H9 (cell line): Measurements from ENCODE around the gene UPF3A. TPM values are rescaled to one million over a fixed set of nuclear protein-coding genes. Genes with fewer than 3 reads are reported as not detected.

Experiments used
- DNase-seq: peaks from one replicate; pipeline ENCODE4 v3.0.0-alpha.2; 2017
- H2AFZ ChIP-seq: one replicate; pipeline ENCODE4 v1.6.1; 2013; ENCODE audit warnings: mild to moderate bottlenecking, low read length, control low read depth, moderate library complexity
- H2AK5ac ChIP-seq: 2 replicates; pipeline ENCODE4 v1.6.1; 2013; ENCODE audit warnings: low read length, control low read depth, mixed read lengths; ENCODE audit not compliant: insufficient read length
- H2BK120ac ChIP-seq: one replicate; pipeline ENCODE4 v1.6.1; 2013; ENCODE audit warnings: low read depth, mild to moderate bottlenecking, low read length, control low read depth, inconsistent platforms; ENCODE audit not compliant: poor library complexity, severe bottlenecking
- H2BK12ac ChIP-seq: 2 replicates; pipeline ENCODE4 v1.6.1; 2013; ENCODE audit warnings: low read length, control low read depth, mixed read lengths, low read depth; ENCODE audit not compliant: insufficient read length
- H2BK15ac ChIP-seq: 2 replicates; pipeline ENCODE4 v1.6.1; 2013; ENCODE audit warnings: low read depth, low read length, control low read depth
- H2BK20ac ChIP-seq: one replicate; pipeline ENCODE4 v1.6.1; 2013; ENCODE audit warnings: low read depth, mild to moderate bottlenecking, low read length, control low read depth, inconsistent platforms; ENCODE audit not compliant: poor library complexity, severe bottlenecking
- H2BK5ac ChIP-seq: 2 replicates; pipeline ENCODE4 v1.6.1; 2013; ENCODE audit warnings: low read length, control low read depth, mixed read lengths; ENCODE audit not compliant: insufficient read length
- H3K14ac ChIP-seq: 2 replicates; pipeline ENCODE4 v1.6.1; 2013; ENCODE audit warnings: low read length, control low read depth; ENCODE audit not compliant: insufficient read depth
- H3K18ac ChIP-seq: 2 replicates; pipeline ENCODE4 v1.6.1; 2013; ENCODE audit warnings: low read depth, mild to moderate bottlenecking, mixed read lengths, low read length, control low read depth; ENCODE audit not compliant: insufficient read length
- H3K23ac ChIP-seq: 2 replicates; pipeline ENCODE4 v1.6.1; 2013; ENCODE audit warnings: low read length, control low read depth, mixed read lengths, low read depth; ENCODE audit not compliant: insufficient read length
- H3K23me2 ChIP-seq: 2 replicates; pipeline ENCODE4 v1.6.1; 2013; ENCODE audit warnings: low read depth, mild to moderate bottlenecking, mixed read lengths, low read length, control low read depth; ENCODE audit not compliant: insufficient read length, poor library complexity, severe bottlenecking
- H3K27ac ChIP-seq: 2 replicates; pipeline ENCODE4 v1.5.1; 2013; ENCODE audit warnings: low read length, control low read depth, mixed read lengths, low read depth; ENCODE audit not compliant: insufficient read length
- H3K27me3 ChIP-seq: 2 replicates; pipeline ENCODE4 v1.6.1; 2013; ENCODE audit warnings: low read length, control low read depth, inconsistent platforms; ENCODE audit not compliant: insufficient read depth
- H3K4ac ChIP-seq: 2 replicates; pipeline ENCODE4 v1.6.1; 2013; ENCODE audit warnings: low read depth, mild to moderate bottlenecking, control low read depth, inconsistent platforms, low read length, moderate library complexity
- H3K4me1 ChIP-seq: 2 replicates; pipeline ENCODE4 v1.6.1; 2013; ENCODE audit warnings: low read length, control low read depth, inconsistent platforms; ENCODE audit not compliant: insufficient read depth
- H3K4me2 ChIP-seq: 2 replicates; pipeline ENCODE4 v1.6.1; 2013; ENCODE audit warnings: low read length, control low read depth, mixed read lengths; ENCODE audit not compliant: insufficient read length, insufficient read depth
- H3K56ac ChIP-seq: 2 replicates; pipeline ENCODE4 v1.6.1; 2013; ENCODE audit warnings: low read depth, mild to moderate bottlenecking, mixed read lengths, low read length, control low read depth; ENCODE audit not compliant: insufficient read length
- H3K79me1 ChIP-seq: 2 replicates; pipeline ENCODE4 v1.6.1; 2013; ENCODE audit warnings: low read depth, mild to moderate bottlenecking, moderate library complexity, low read length, control low read depth, inconsistent platforms; ENCODE audit not compliant: insufficient read depth, poor library complexity, severe bottlenecking
- H3K79me2 ChIP-seq: 2 replicates; pipeline ENCODE4 v1.6.1; 2013; ENCODE audit warnings: low read length, control low read depth, inconsistent platforms; ENCODE audit not compliant: insufficient read depth
- H3K9ac ChIP-seq: 2 replicates; pipeline ENCODE4 v1.6.1; 2013; ENCODE audit warnings: low read length, control low read depth, mixed read lengths; ENCODE audit not compliant: insufficient read length; ENCODE audit errors: extremely low read depth
- H3K9me3 ChIP-seq: one replicate; pipeline ENCODE4 v1.6.1; 2013; ENCODE audit warnings: low read depth, low read length, inconsistent platforms; ENCODE audit not compliant: control insufficient read depth
- H3T11ph ChIP-seq: one replicate; pipeline ENCODE4 v1.6.1; 2013; ENCODE audit warnings: mild to moderate bottlenecking, low read length, control low read depth, inconsistent platforms
- H4K20me1 ChIP-seq: one replicate; pipeline ENCODE4 v1.6.1; 2013; ENCODE audit not compliant: control insufficient read depth, insufficient read length, insufficient read depth
- H4K5ac ChIP-seq: 2 replicates; pipeline ENCODE4 v1.6.1; 2013; ENCODE audit warnings: low read depth, mild to moderate bottlenecking, mixed read lengths, low read length, control low read depth; ENCODE audit not compliant: insufficient read length
- H4K8ac ChIP-seq: replicated peaks from 2 replicates; pipeline ENCODE4 v1.6.1; 2013; ENCODE audit warnings: low read length, control low read depth, mixed read lengths, low read depth; ENCODE audit not compliant: insufficient read length
- H4K91ac ChIP-seq: 2 replicates; pipeline ENCODE4 v1.6.1; 2013; ENCODE audit warnings: low read depth, mild to moderate bottlenecking, moderate library complexity, mixed read lengths, low read length, control low read depth; ENCODE audit not compliant: insufficient read length
- H3K27ac Mint-ChIP-seq, 3 experiments: 2 replicates in 2 of 3; 3 replicates in 1 of 3; pipeline ENCODE4 v1.8.0; 2020 to 2021; ENCODE audit warnings: mixed read lengths in 3 of 3, mild to moderate bottlenecking in 1 of 3, moderate library complexity in 1 of 3
- H3K27me3 Mint-ChIP-seq: 2 replicates; pipeline ENCODE4 v1.8.0; 2021; ENCODE audit warnings: low read depth, mild to moderate bottlenecking, moderate library complexity, mixed read lengths
- H3K36me3 Mint-ChIP-seq, 3 experiments: 2 replicates in 2 of 3; 3 replicates in 1 of 3; pipeline ENCODE4 v1.8.0; 2020 to 2021; ENCODE audit warnings: low read depth in 3 of 3, mixed read lengths in 3 of 3; ENCODE audit not compliant: insufficient read depth in 1 of 3
- H3K4me1 Mint-ChIP-seq, 2 experiments: 2 replicates each; pipeline ENCODE4 v1.8.0; 2020; ENCODE audit warnings: mixed read lengths in 2 of 2
- H3K4me3 Mint-ChIP-seq, 2 experiments: 2 replicates in 1 of 2; 3 replicates in 1 of 2; pipeline ENCODE4 v1.8.0; 2020 to 2021; ENCODE audit warnings: mild to moderate bottlenecking in 2 of 2, mixed read lengths in 2 of 2, moderate library complexity in 1 of 2
- H3K9me3 Mint-ChIP-seq, 2 experiments: 2 replicates in 1 of 2; 3 replicates in 1 of 2; pipeline ENCODE4 v1.8.0; 2020; ENCODE audit warnings: mild to moderate bottlenecking in 2 of 2, mixed read lengths in 2 of 2, moderate library complexity in 1 of 2
- CTCF ChIP-seq: fragments of 200-600 bp; sonication (generic); conservative IDR thresholded peaks from 3 replicates; pipeline ENCODE4 v1.8.0; 2021; ENCODE audit warnings: antibody characterized with exemption, mild to moderate bottlenecking
- WGBS: extraction: QIAGEN DNeasy Blood & Tissue Kit; methylation state at CpG from one replicate; pipeline ENCODE4 v1.1.7; 2013; ENCODE audit warnings: missing lambda C conversion rate, low lambda C conversion rate, mixed read lengths; ENCODE audit not compliant: insufficient read length; ENCODE audit errors: extremely low coverage; 5-methylcytosine and 5-hydroxymethylcytosine counted together
- total RNA-seq: library from RNA; stranded (reverse); gene quantifications from 2 replicates; pipeline ENCODE4 v1.2.1, GENCODE V29; 2021

Gene UPF3A
- total RNA-seq, 1 experiment from 2014 or later, result 81.8 TPM

GRCh38 chr13:114324334-114324733, 42.9 kb downstream of the UPF3A start:
- no peak overlapping the region for H3K4ac ChIP-seq
- no peak for DNase-seq
- no peak for TF ChIP-seq CTCF
- no peaks in the 10 kb centered on the region for H3K23me2 ChIP-seq
- no peaks in the 10 kb centered on the region for H3K9me3 Mint-ChIP-seq
- H2BK12ac ChIP-seq, result no peak overlapping the region
- no CpG with 5 or more reads among the region's 4 CpGs for WGBS
- H3K9me3 ChIP-seq, result no peaks in the 10 kb centered on the region
- peaks cover 4% of the 10 kb centered on the region; the same call in 1 of the 2 replicates for H3K79me2 ChIP-seq
- H3T11ph ChIP-seq, result no peak overlapping the region
- no peak overlapping the region for H3K4me3 Mint-ChIP-seq
- no peak overlapping the region for H4K91ac ChIP-seq
- H3K14ac ChIP-seq, result no peak overlapping the region
- no peak overlapping the region for H2AFZ ChIP-seq
- no peak overlapping the region for H3K18ac ChIP-seq
- no peak overlapping the region for H4K8ac ChIP-seq
- peaks cover 45 to 77% (median 71%) of the 10 kb centered on the region in 3 experiments for H3K36me3 Mint-ChIP-seq
- H2BK120ac ChIP-seq, result no peak overlapping the region
- no peaks in the 10 kb centered on the region for H4K20me1 ChIP-seq
- no peak overlapping the region for H2BK5ac ChIP-seq
- no peak overlapping the region for H3K23ac ChIP-seq
- no peak overlapping the region for H2BK15ac ChIP-seq
- no peak overlapping the region for H3K27ac ChIP-seq
- H3K9ac ChIP-seq, result no peak overlapping the region
- H3K4me1 ChIP-seq, result no peaks in the 10 kb centered on the region; the same call in 1 of the 2 replicates
- no peak overlapping the region for H2BK20ac ChIP-seq
- H2AK5ac ChIP-seq, result no peak overlapping the region
- H3K4me2 ChIP-seq, result no peak overlapping the region
- no peak overlapping the region; a peak in 2 of 7 replicates for H3K27ac Mint-ChIP-seq
- no peaks in the 10 kb centered on the region for H3K27me3 ChIP-seq
- peaks cover 6 to 7% of the 10 kb centered on the region in 2 experiments for H3K4me1 Mint-ChIP-seq
- H3K27me3 Mint-ChIP-seq, result no peaks in the 10 kb centered on the region
- no peak overlapping the region for H3K56ac ChIP-seq
- H3K79me1 ChIP-seq, result no peaks in the 10 kb centered on the region
- H4K5ac ChIP-seq, result no peak overlapping the region
